Astrocyte (in vitro differentiated cells and primary cell): ENCODE results near the gene UCK1. TPM values are rescaled to one million over a fixed set of nuclear protein-coding genes. Genes with fewer than 3 reads are reported as not detected.
"Not testable (repeated sequence)": the region's sequence is repeated elsewhere in the genome, so short reads cannot be mapped to it uniquely, and the experiment has no call there.

Experiments used
- DNase-seq: peaks from one replicate; pipeline ENCODE4 v3.0.0-alpha.2; 2010; ENCODE audit warnings: low read depth
- FAIRE-seq: peaks from 2 replicates; lab custom pipeline; 2011; peaks lifted over from hg19 to GRCh38; lab: Jason Lieb, UNC
- H2AFZ ChIP-seq: 2 replicates; pipeline ENCODE4 v1.6.0; 2012; ENCODE audit warnings: low read depth, low read length, inconsistent platforms
- H3K27ac ChIP-seq: 2 replicates; pipeline ENCODE4 v1.5.1; 2011; ENCODE audit warnings: low read depth, low read length, inconsistent platforms
- H3K27me3 ChIP-seq: 2 replicates; pipeline ENCODE4 v1.6.0; 2011; ENCODE audit warnings: low read length, inconsistent platforms; ENCODE audit not compliant: insufficient read depth
- H3K36me3 ChIP-seq: 2 replicates; pipeline ENCODE4 v1.5.1; 2011; ENCODE audit warnings: low read length, inconsistent platforms; ENCODE audit not compliant: insufficient read depth
- H3K4me1 ChIP-seq: 2 replicates; pipeline ENCODE4 v1.5.1; 2011; ENCODE audit warnings: low read length, inconsistent platforms; ENCODE audit not compliant: insufficient read depth
- H3K4me2 ChIP-seq: 2 replicates; pipeline ENCODE4 v1.6.0; 2012; ENCODE audit warnings: low read length, inconsistent platforms
- H3K4me3 ChIP-seq: 2 replicates; pipeline ENCODE4 v1.5.1; 2011; ENCODE audit warnings: low read depth, mild to moderate bottlenecking, low read length, inconsistent platforms; ENCODE audit not compliant: insufficient read depth
- H3K79me2 ChIP-seq: 2 replicates; pipeline ENCODE4 v1.6.0; 2012; ENCODE audit warnings: mild to moderate bottlenecking, low read length, inconsistent platforms; ENCODE audit not compliant: insufficient read depth
- H3K9ac ChIP-seq: 2 replicates; pipeline ENCODE4 v1.6.0; 2012; ENCODE audit warnings: mild to moderate bottlenecking, low read length, inconsistent platforms
- H3K9me3 ChIP-seq: 2 replicates; pipeline ENCODE4 v1.5.1; 2012; ENCODE audit warnings: low read depth, mild to moderate bottlenecking, low read length, inconsistent platforms; ENCODE audit not compliant: insufficient read depth
- H4K20me1 ChIP-seq: 2 replicates; pipeline ENCODE4 v1.6.0; 2012; ENCODE audit warnings: low read length, inconsistent platforms; ENCODE audit not compliant: insufficient read depth
- H3K27ac Mint-ChIP-seq: one replicate; pipeline ENCODE4 v1.8.0; 2021; ENCODE audit warnings: mild to moderate bottlenecking, mixed read lengths; ENCODE audit not compliant: unreplicated experiment
- H3K27me3 Mint-ChIP-seq: one replicate; pipeline ENCODE4 v1.8.0; 2021; ENCODE audit warnings: low read depth, mixed read lengths; ENCODE audit not compliant: unreplicated experiment
- H3K36me3 Mint-ChIP-seq: one replicate; pipeline ENCODE4 v1.8.0; 2021; ENCODE audit warnings: low read depth, mixed read lengths; ENCODE audit not compliant: unreplicated experiment
- H3K4me1 Mint-ChIP-seq: one replicate; pipeline ENCODE4 v1.8.0; 2021; ENCODE audit warnings: low read depth, mixed read lengths; ENCODE audit not compliant: unreplicated experiment
- H3K4me3 Mint-ChIP-seq: one replicate; pipeline ENCODE4 v1.8.0; 2021; ENCODE audit warnings: mild to moderate bottlenecking, moderate library complexity, mixed read lengths; ENCODE audit not compliant: unreplicated experiment
- H3K9me3 Mint-ChIP-seq: one replicate; pipeline ENCODE4 v1.8.0; 2021; ENCODE audit warnings: mild to moderate bottlenecking, mixed read lengths; ENCODE audit not compliant: unreplicated experiment
- CTCF ChIP-seq: IDR thresholded peaks from 2 replicates; pipeline ENCODE4 v1.5.1; 2011; ENCODE audit warnings: low read depth, mild to moderate bottlenecking, inconsistent platforms, low read length, moderate library complexity; ENCODE audit not compliant: insufficient read depth
- EZH2 ChIP-seq: IDR thresholded peaks from 2 replicates; pipeline ENCODE4 v1.6.1; 2012; ENCODE audit warnings: mild to moderate bottlenecking, low read length, inconsistent platforms; ENCODE audit not compliant: insufficient read depth
- total RNA-seq: library from RNA; stranded (reverse); gene quantifications from 2 replicates; pipeline ENCODE4 v1.2.1, GENCODE V29; 2021

UCK1 gene
- total RNA-seq, 1 donor from 2014 or later, result 15.4 TPM

- H3K27ac ChIP-seq, result no peak overlapping the region
- no peaks in the 10 kb centered on the region for H3K79me2 ChIP-seq
- Mint-ChIP-seq H3K36me3 (peaks cover 38% of the 10 kb centered on the region), H3K27me3 (no peaks in the 10 kb centered on the region), H3K9me3 (no peaks in the 10 kb centered on the region), H3K27ac (no peak overlapping the region), H3K4me3 (no peak overlapping the region), H3K4me1 (no peaks in the 10 kb centered on the region)
- FAIRE-seq (no peak), DNase-seq (no peak)
- peaks cover 35% of the 10 kb centered on the region for H3K36me3 ChIP-seq
- no peaks in the 10 kb centered on the region for H3K4me1 ChIP-seq
- no peaks in the 10 kb centered on the region for H4K20me1 ChIP-seq
- H3K9ac ChIP-seq, result no peak overlapping the region
- H3K4me2 ChIP-seq, result no peak overlapping the region
- no peaks in the 10 kb centered on the region for H3K27me3 ChIP-seq
- no peak overlapping the region for H2AFZ ChIP-seq
- peaks cover 6% of the 10 kb centered on the region for H3K9me3 ChIP-seq
- H3K4me3 ChIP-seq, result no peak overlapping the region
- TF ChIP-seq EZH2, result no peak
Observed at GRCh38 chr9:131516930-131517329, 14.1 kb downstream of the UCK1 start.

GRCh38 chr9:131516100-131516499 is 15.0 kb downstream of the UCK1 start:
- no peak overlapping the region for H3K9ac ChIP-seq
- H3K27ac ChIP-seq, result no peak overlapping the region
- H3K4me1 ChIP-seq, result no peaks in the 10 kb centered on the region
- Mint-ChIP-seq H3K9me3 (no peaks in the 10 kb centered on the region), H3K27ac (no peak overlapping the region), H3K4me1 (no peaks in the 10 kb centered on the region), H3K27me3 (no peaks in the 10 kb centered on the region), H3K4me3 (no peak overlapping the region), H3K36me3 (peaks cover 43% of the 10 kb centered on the region)
- H4K20me1 ChIP-seq, result no peaks in the 10 kb centered on the region
- no peaks in the 10 kb centered on the region for H3K79me2 ChIP-seq
- H3K27me3 ChIP-seq, result no peaks in the 10 kb centered on the region
- H3K4me2 ChIP-seq, result no peak overlapping the region
- no peak overlapping the region for H3K4me3 ChIP-seq
- no peak overlapping the region for H2AFZ ChIP-seq
- FAIRE-seq, result no peak
- TF ChIP-seq CTCF, result no peak
- no peak for TF ChIP-seq EZH2
- DNase-seq, result no peak
- peaks cover 29% of the 10 kb centered on the region for H3K36me3 ChIP-seq
- peaks cover 6% of the 10 kb centered on the region for H3K9me3 ChIP-seq

GRCh38 chr9:131515559-131516031 is 15.5 kb downstream of the UCK1 start:
- H3K36me3 ChIP-seq, result peaks cover 31% of the 10 kb centered on the region
- not testable (repeated sequence) for H2AFZ ChIP-seq

More at GRCh38 chr9:131515559-131516031, 15.5 kb downstream of the UCK1 start:
- H3K4me1 Mint-ChIP-seq, H3K27me3 Mint-ChIP-seq, H3K9me3 ChIP-seq, DNase-seq, H3K27ac Mint-ChIP-seq, H3K9ac ChIP-seq, FAIRE-seq, H3K27me3 ChIP-seq, H3K4me2 ChIP-seq, H3K79me2 ChIP-seq, H4K20me1 ChIP-seq, H3K4me3 ChIP-seq, H3K9me3 Mint-ChIP-seq, H3K27ac ChIP-seq, H3K4me3 Mint-ChIP-seq, H3K4me1 ChIP-seq: not testable (repeated sequence)
- peaks cover 43% of the 10 kb centered on the region for H3K36me3 Mint-ChIP-seq
